ENCODE measurements around the gene APP.

GRCh38 chr21:25961042-25961441 is 209.5 kb downstream of the APP start:
- TF ChIP-seq ZSCAN5A (tag by site-specific recombination; IDR thresholded peaks at IDR 0.05) (no peak), ZNF558 (tag by site-specific recombination; IDR thresholded peaks at IDR 0.05) (no peak), REST (tag by site-specific recombination; IDR thresholded peaks at IDR 0.05) (no peak), MYNN (tag by site-specific recombination; IDR thresholded peaks at IDR 0.05; ENCODE audit: borderline replicate concordance) (no peak), ZNF324 (tag by site-specific recombination; IDR thresholded peaks at IDR 0.05) (no peak), ZNF792 (tag by site-specific recombination; IDR thresholded peaks at IDR 0.05) (no peak), ZNF629 (tag by site-specific recombination; IDR thresholded peaks at IDR 0.05) (no peak)
- TF ChIP-seq, protein P1, sequence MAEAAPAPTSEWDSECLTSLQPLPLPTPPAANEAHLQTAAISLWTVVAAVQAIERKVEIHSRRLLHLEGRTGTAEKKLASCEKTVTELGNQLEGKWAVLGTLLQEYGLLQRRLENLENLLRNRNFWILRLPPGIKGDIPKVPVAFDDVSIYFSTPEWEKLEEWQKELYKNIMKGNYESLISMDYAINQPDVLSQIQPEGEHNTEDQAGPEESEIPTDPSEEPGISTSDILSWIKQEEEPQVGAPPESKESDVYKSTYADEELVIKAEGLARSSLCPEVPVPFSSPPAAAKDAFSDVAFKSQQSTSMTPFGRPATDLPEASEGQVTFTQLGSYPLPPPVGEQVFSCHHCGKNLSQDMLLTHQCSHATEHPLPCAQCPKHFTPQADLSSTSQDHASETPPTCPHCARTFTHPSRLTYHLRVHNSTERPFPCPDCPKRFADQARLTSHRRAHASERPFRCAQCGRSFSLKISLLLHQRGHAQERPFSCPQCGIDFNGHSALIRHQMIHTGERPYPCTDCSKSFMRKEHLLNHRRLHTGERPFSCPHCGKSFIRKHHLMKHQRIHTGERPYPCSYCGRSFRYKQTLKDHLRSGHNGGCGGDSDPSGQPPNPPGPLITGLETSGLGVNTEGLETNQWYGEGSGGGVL (tag by site-specific recombination; IDR thresholded peaks at IDR 0.05) = no peak
- TF ChIP-seq, protein P2, sequence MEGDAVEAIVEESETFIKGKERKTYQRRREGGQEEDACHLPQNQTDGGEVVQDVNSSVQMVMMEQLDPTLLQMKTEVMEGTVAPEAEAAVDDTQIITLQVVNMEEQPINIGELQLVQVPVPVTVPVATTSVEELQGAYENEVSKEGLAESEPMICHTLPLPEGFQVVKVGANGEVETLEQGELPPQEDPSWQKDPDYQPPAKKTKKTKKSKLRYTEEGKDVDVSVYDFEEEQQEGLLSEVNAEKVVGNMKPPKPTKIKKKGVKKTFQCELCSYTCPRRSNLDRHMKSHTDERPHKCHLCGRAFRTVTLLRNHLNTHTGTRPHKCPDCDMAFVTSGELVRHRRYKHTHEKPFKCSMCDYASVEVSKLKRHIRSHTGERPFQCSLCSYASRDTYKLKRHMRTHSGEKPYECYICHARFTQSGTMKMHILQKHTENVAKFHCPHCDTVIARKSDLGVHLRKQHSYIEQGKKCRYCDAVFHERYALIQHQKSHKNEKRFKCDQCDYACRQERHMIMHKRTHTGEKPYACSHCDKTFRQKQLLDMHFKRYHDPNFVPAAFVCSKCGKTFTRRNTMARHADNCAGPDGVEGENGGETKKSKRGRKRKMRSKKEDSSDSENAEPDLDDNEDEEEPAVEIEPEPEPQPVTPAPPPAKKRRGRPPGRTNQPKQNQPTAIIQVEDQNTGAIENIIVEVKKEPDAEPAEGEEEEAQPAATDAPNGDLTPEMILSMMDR (tag by site-specific recombination; IDR thresholded peaks at IDR 0.05) = no peak

Measured in HEK293 (cell line).